WTC11 (cell line): ENCODE data around the gene WNT1. TPM values are rescaled to one million over a fixed set of nuclear protein-coding genes. Genes with fewer than 3 reads are reported as not detected.

ENCODE experiments used
- ATAC-seq: fragments of 200-7000 bp; cut with Tn5 transposase; 2 replicates; pipeline ENCODE4 v1.10.0; 2021; ENCODE audit warnings: mild to moderate bottlenecking, moderate library complexity
- CTCF ChIA-PET: fragments of 300-600 bp; sonication (Branson Sonifier 250); formaldehyde crosslinking; loops from one replicate; lab custom pipeline; 2021; ENCODE audit warnings: antibody characterized with exemption; lab: Charles Lee
- POLR2A ChIA-PET: fragments of 350-600 bp; sonication (Branson Sonifier 250); formaldehyde crosslinking; loops from one replicate; lab custom pipeline; 2021; ENCODE audit warnings: antibody characterized with exemption; lab: Charles Lee
- DNase-seq: peaks from one replicate; pipeline ENCODE4 v3.0.0; 2021; ENCODE audit warnings: low spot score
- H3K27ac Mint-ChIP-seq: 2 replicates; pipeline ENCODE4 v1.8.0; 2021; ENCODE audit warnings: mixed read lengths
- H3K27me3 Mint-ChIP-seq: 2 replicates; pipeline ENCODE4 v1.8.0; 2021; ENCODE audit warnings: low read depth, mild to moderate bottlenecking, moderate library complexity, mixed read lengths
- H3K36me3 Mint-ChIP-seq: 2 replicates; pipeline ENCODE4 v1.8.0; 2021; ENCODE audit warnings: mixed read lengths
- H3K4me1 Mint-ChIP-seq: 2 replicates; pipeline ENCODE4 v1.8.0; 2022; ENCODE audit warnings: mixed read lengths
- H3K4me3 Mint-ChIP-seq: 2 replicates; pipeline ENCODE4 v1.8.0; 2021; ENCODE audit warnings: mild to moderate bottlenecking, moderate library complexity, mixed read lengths
- H3K9me3 Mint-ChIP-seq: 2 replicates; pipeline ENCODE4 v1.8.0; 2021; ENCODE audit warnings: mixed read lengths
- AFF4 ChIP-seq: sonication (generic); formaldehyde crosslinking; IDR thresholded peaks from 2 replicates; pipeline ENCODE4 v1.8.1; 2023; ENCODE audit warnings: mild to moderate bottlenecking, missing genetic modification reagents, borderline replicate concordance
- ATF1 ChIP-seq: sonication (generic); formaldehyde crosslinking; IDR thresholded peaks from 2 replicates; pipeline ENCODE4 v1.8.1; 2023; ENCODE audit warnings: mild to moderate bottlenecking, moderate library complexity, missing genetic modification reagents
- EMX1 ChIP-seq: fragments of 250-450 bp; sonication (Bioruptor Pico); IDR thresholded peaks from 2 replicates; pipeline ENCODE4 v1.8.0; 2021; ENCODE audit warnings: mild to moderate bottlenecking
- FOXJ3 ChIP-seq: sonication (generic); formaldehyde crosslinking; IDR thresholded peaks from 2 replicates; pipeline ENCODE4 v1.9.0; 2021; ENCODE audit warnings: missing genetic modification reagents, mild to moderate bottlenecking, borderline replicate concordance
- FOXP1 ChIP-seq: sonication (generic); formaldehyde crosslinking; IDR thresholded peaks from 2 replicates; pipeline ENCODE4 v1.8.0; 2022; ENCODE audit warnings: missing genetic modification reagents, mild to moderate bottlenecking, moderate library complexity, borderline replicate concordance
- GABPB1 ChIP-seq: sonication (generic); formaldehyde crosslinking; IDR thresholded peaks from 2 replicates; pipeline ENCODE4 v1.8.1; 2023; ENCODE audit warnings: mild to moderate bottlenecking, missing genetic modification reagents
- JAZF1 ChIP-seq: fragments of 250-450 bp; sonication (Bioruptor Pico); IDR thresholded peaks from 2 replicates; pipeline ENCODE4 v1.9.0; 2021; ENCODE audit warnings: moderate library complexity, mild to moderate bottlenecking, inconsistent platforms
- MYBL2 ChIP-seq: sonication (generic); formaldehyde crosslinking; IDR thresholded peaks from 2 replicates; pipeline ENCODE4 v1.8.1; 2023; ENCODE audit warnings: mild to moderate bottlenecking, moderate library complexity, missing genetic modification reagents
- NFATC4 ChIP-seq: fragments of 250-450 bp; sonication (Bioruptor Pico); IDR thresholded peaks from 2 replicates; pipeline ENCODE4 v1.9.0; 2021; ENCODE audit warnings: mild to moderate bottlenecking
- NR3C1 ChIP-seq: sonication (generic); formaldehyde crosslinking; conservative IDR thresholded peaks from 2 replicates; pipeline ENCODE4 v1.8.1; 2023; ENCODE audit warnings: low read depth, mild to moderate bottlenecking, missing genetic modification reagents
- PRRX2 ChIP-seq: fragments of 250-450 bp; sonication (Bioruptor Pico); IDR thresholded peaks from 2 replicates; pipeline ENCODE4 v1.8.0; 2021; ENCODE audit warnings: mild to moderate bottlenecking
- SP1 ChIP-seq: sonication (generic); formaldehyde crosslinking; conservative IDR thresholded peaks from 2 replicates; pipeline ENCODE4 v1.8.1; 2022; ENCODE audit warnings: missing genetic modification reagents
- TEAD4 ChIP-seq: sonication (generic); formaldehyde crosslinking; IDR thresholded peaks from 2 replicates; pipeline ENCODE4 v1.8.0; 2022; ENCODE audit warnings: mild to moderate bottlenecking, missing genetic modification reagents
- ZNF219 ChIP-seq: sonication (generic); formaldehyde crosslinking; IDR thresholded peaks from 2 replicates; pipeline ENCODE4 v1.8.0; 2023; ENCODE audit warnings: missing genetic modification reagents, mild to moderate bottlenecking, borderline replicate concordance
- ZNF281 ChIP-seq: sonication (generic); formaldehyde crosslinking; IDR thresholded peaks from 2 replicates; pipeline ENCODE4 v1.8.0; 2023; ENCODE audit warnings: mild to moderate bottlenecking, missing genetic modification reagents
- total RNA-seq: library from RNA; stranded (reverse); gene quantifications from 3 replicates; pipeline ENCODE4 v1.2.3, GENCODE V29; 2021
- TF ChIP-seq, protein P1 (sequence below): sonication (generic); formaldehyde crosslinking; IDR thresholded peaks from 2 replicates; pipeline ENCODE4 v1.8.1; 2022; ENCODE audit warnings: low read depth, missing genetic modification reagents, borderline replicate concordance

The WNT1 gene
- total RNA-seq, 1 experiment from 2014 or later, result not detected

- TF ChIP-seq AFF4 (CRISPR knock-in tag), result no peak
- no peak for TF ChIP-seq ZNF281 (CRISPR knock-in tag)
- no peak for TF ChIP-seq NR3C1 (CRISPR knock-in tag)
- TF ChIP-seq, protein P1, sequence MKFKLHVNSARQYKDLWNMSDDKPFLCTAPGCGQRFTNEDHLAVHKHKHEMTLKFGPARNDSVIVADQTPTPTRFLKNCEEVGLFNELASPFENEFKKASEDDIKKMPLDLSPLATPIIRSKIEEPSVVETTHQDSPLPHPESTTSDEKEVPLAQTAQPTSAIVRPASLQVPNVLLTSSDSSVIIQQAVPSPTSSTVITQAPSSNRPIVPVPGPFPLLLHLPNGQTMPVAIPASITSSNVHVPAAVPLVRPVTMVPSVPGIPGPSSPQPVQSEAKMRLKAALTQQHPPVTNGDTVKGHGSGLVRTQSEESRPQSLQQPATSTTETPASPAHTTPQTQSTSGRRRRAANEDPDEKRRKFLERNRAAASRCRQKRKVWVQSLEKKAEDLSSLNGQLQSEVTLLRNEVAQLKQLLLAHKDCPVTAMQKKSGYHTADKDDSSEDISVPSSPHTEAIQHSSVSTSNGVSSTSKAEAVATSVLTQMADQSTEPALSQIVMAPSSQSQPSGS (CRISPR knock-in tag), result no peak
- TF ChIP-seq ATF1, result no peak
- TF ChIP-seq FOXP1 (CRISPR knock-in tag), result no peak
- TF ChIP-seq TEAD4 (CRISPR knock-in tag), result no peak
- TF ChIP-seq JAZF1 (CRISPR knock-in tag), result no peak
- no peak for TF ChIP-seq NFATC4 (CRISPR knock-in tag)
Observed at GRCh38 chr12:48946943-48947342, 31.2 kb upstream of the WNT1 start (continued).

- CTCF ChIA-PET, result interaction anchor here (0.7 to 1.7 kb wide), 7 partner anchors 10 to 95 kb away, joined by 3 to 6 read pairs (median 5); no protein-coding TSS in a partner anchor
- POLR2A ChIA-PET, result interaction anchor here (0.6 to 1.1 kb wide), 2 partner anchors 9 to 18 kb away, joined by 3 to 5 read pairs; partner anchors contain the start of gene ARF3
- peak overlapping the region; percentile 33 for H3K27ac Mint-ChIP-seq
Observed at GRCh38 chr12:48947727-48948126, 30.4 kb upstream of the WNT1 start.

DNA sequence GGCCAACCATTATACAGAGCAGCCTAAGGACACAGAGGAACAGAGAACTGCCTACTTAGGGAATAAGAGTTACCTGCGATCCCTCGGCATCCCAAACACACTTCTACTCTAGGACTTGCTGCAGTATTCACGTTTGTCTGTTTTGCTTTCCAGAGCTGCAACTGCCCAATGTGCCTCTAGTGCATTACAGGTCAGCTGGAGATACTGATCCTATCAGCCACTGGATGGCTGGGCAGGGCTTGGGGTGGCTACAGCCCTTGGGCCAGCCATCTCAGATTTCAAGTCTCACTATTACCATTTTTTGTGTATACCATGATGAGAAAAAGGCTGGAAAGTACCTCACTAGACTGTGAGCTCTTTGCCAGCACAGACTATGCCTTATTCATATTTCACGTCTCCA is 25.4 kb upstream of the WNT1 start:
- no peak overlapping the region for H3K4me3 Mint-ChIP-seq

More at GRCh38 chr12:48947727-48948126, 30.4 kb upstream of the WNT1 start:
- H3K4me1 Mint-ChIP-seq, result peaks cover 12% of the 10 kb centered on the region
- peaks cover 11% of the 10 kb centered on the region for H3K36me3 Mint-ChIP-seq
- H3K4me3 Mint-ChIP-seq, result no peak overlapping the region
- peak; percentile 33; the same call in 1 of the 2 replicates for TF ChIP-seq GABPB1 (CRISPR knock-in tag)
- TF ChIP-seq PRRX2 (CRISPR knock-in tag), result no peak
- no peaks in the 10 kb centered on the region for H3K27me3 Mint-ChIP-seq
- ATAC-seq (no peak), DNase-seq (no peak)
- no peaks in the 10 kb centered on the region for H3K9me3 Mint-ChIP-seq

DNA sequence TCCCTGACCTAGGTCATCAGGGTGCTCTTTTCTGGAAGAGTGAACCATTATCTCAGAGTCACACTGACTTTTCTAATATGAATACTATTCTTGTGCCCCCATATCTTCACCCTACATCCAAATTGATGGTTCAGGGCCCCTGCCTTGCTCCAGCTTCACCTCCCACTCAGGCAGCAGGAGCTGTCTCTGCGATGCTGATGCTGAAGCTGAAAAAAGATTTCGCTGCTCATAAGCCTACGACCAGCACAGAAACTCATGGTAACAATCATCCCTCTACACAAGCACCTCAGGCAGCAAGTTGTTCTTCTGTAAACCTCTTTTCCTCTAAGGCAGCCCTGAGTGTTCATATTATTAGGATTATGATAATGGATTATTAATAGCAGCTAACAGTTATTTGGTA is 24.1 kb upstream of the WNT1 start:
- Mint-ChIP-seq H3K27ac (no peak overlapping the region), H3K4me3 (no peak overlapping the region), H3K27me3 (no peaks in the 10 kb centered on the region), H3K36me3 (peaks cover 22% of the 10 kb centered on the region), H3K9me3 (no peaks in the 10 kb centered on the region), H3K4me1 (peaks cover 31% of the 10 kb centered on the region)
- no peak for ATAC-seq
- no peak for DNase-seq
- CTCF ChIA-PET, result interaction anchor here (1.4 kb wide), 2 partner anchors 26 to 34 kb away, joined by 4 to 5 read pairs; no protein-coding TSS in a partner anchor
- POLR2A ChIA-PET, result no interaction called here
- TF ChIP-seq FOXJ3 (CRISPR knock-in tag), result no peak
- no peak for TF ChIP-seq EMX1 (CRISPR knock-in tag)
- TF ChIP-seq, all 79 proteins: peak for 0

More for the DNA sequence above, 25.4 kb upstream of the WNT1 start:
- Mint-ChIP-seq H3K36me3 (peaks cover 25% of the 10 kb centered on the region), H3K4me1 (peaks cover 27% of the 10 kb centered on the region), H3K9me3 (no peaks in the 10 kb centered on the region), H3K27me3 (no peaks in the 10 kb centered on the region), H3K27ac (no peak overlapping the region; the same call in 1 of the 2 replicates)
- DNase-seq (no peak), ATAC-seq (no peak)
- ChIA-PET CTCF (interaction anchor here (0.6 to 1.8 kb wide), 7 partner anchors 14 to 137 kb away, joined by 3 to 4 read pairs (median 3); no protein-coding TSS in a partner anchor), POLR2A (no interaction called here)
- TF ChIP-seq MYBL2 (CRISPR knock-in tag), result no peak
- no peak for TF ChIP-seq SP1 (CRISPR knock-in tag)
- TF ChIP-seq ZNF219 (CRISPR knock-in tag), result no peak
